B cell (primary cell): Measurements from ENCODE around the gene UBA1. TPM values are rescaled to one million over a fixed set of nuclear protein-coding genes. Genes with fewer than 3 reads are reported as not detected.

Experiments used
- ATAC-seq: fragments of 200-7000 bp; cut with Tn5 transposase; one replicate; pipeline ENCODE4 v1.10.0; 2021; ENCODE audit warnings: low read depth, mild to moderate bottlenecking, moderate number of reproducible peaks, moderate library complexity
- CTCF ChIA-PET: fragments of 350-600 bp; sonication (Branson Sonifier 250); formaldehyde crosslinking; loops from one replicate; lab custom pipeline; 2021; ENCODE audit warnings: antibody characterized with exemption, inconsistent platforms; lab: Charles Lee
- POLR2A ChIA-PET: fragments of 350-600 bp; sonication (Branson Sonifier 250); formaldehyde crosslinking; loops from one replicate; lab custom pipeline; 2021; ENCODE audit warnings: antibody characterized with exemption; lab: Charles Lee
- DNase-seq: peaks from one replicate; pipeline ENCODE4 v3.0.0; 2013
- H2AFZ ChIP-seq: 2 replicates; pipeline ENCODE4 v1.6.1; 2012; ENCODE audit warnings: mild to moderate bottlenecking, low read depth, low read length; ENCODE audit not compliant: insufficient read depth, poor library complexity, severe bottlenecking
- H3K27ac ChIP-seq, 2 donors: 1 replicate in 1 of 2; 2 replicates in 1 of 2; pipeline ENCODE4 v1.5.1; 2012 to 2013; ENCODE audit warnings: low read length in 2 of 2, mild to moderate bottlenecking in 2 of 2, moderate library complexity in 1 of 2
- H3K27me3 ChIP-seq, 4 experiments: fragments of 200-600 bp in 1 of 4; sonication (generic) in 1 of 4; replicated peaks in 1 of 4; 1 replicate in 2 of 4; 2 replicates in 2 of 4; pipeline versions ENCODE4 v1.6.1 to v1.7.0; 2013 to 2016; ENCODE audit warnings: low read length in 3 of 4, mild to moderate bottlenecking in 2 of 4, mixed read lengths in 1 of 4, moderate library complexity in 1 of 4; ENCODE audit not compliant: insufficient read depth in 4 of 4, control insufficient read depth in 3 of 4; ENCODE audit errors: control extremely low read depth in 1 of 4
- H3K36me3 ChIP-seq, 2 experiments: replicated peaks in 1 of 2; 1 replicate in 1 of 2; 2 replicates in 1 of 2; pipeline versions ENCODE4 v1.6.1 to v1.7.1; 2013; ENCODE audit warnings: low read length in 1 of 2; ENCODE audit not compliant: insufficient read depth in 2 of 2, control insufficient read depth in 1 of 2; ENCODE audit errors: control extremely low read depth in 1 of 2, extremely low read depth in 1 of 2
- H3K4me1 ChIP-seq, 2 donors: fragments of 200-600 bp in 1 of 2; sonication (generic) in 1 of 2; 1 replicate in 1 of 2; 2 replicates in 1 of 2; pipeline versions ENCODE4 v1.5.1 to v1.6.1; 2013 to 2017; ENCODE audit warnings: low read length in 2 of 2; ENCODE audit not compliant: control insufficient read depth in 2 of 2, insufficient read depth in 2 of 2
- H3K4me2 ChIP-seq: replicated peaks from 2 replicates; pipeline ENCODE3; 2012; ENCODE audit warnings: mild to moderate bottlenecking, low read depth, low read length; ENCODE audit not compliant: poor library complexity, severe bottlenecking
- H3K4me3 ChIP-seq, 5 experiments: fragments of 200-600 bp in 1 of 5; sonication (generic) in 1 of 5; 1 replicate in 3 of 5; 2 replicates in 2 of 5; pipeline versions ENCODE4 v1.5.1 to v1.7.0; 2011 to 2016; ENCODE audit warnings: low read length in 4 of 5, mild to moderate bottlenecking in 4 of 5, low read depth in 2 of 5, control low read depth in 1 of 5, moderate library complexity in 1 of 5; ENCODE audit not compliant: insufficient read depth in 1 of 5; ENCODE audit errors: control extremely low read depth in 1 of 5, extremely low read depth in 1 of 5
- H3K79me2 ChIP-seq: fragments of 200-600 bp; sonication (generic); one replicate; pipeline ENCODE4 v1.6.0; 2016; ENCODE audit warnings: low read length; ENCODE audit not compliant: control insufficient read depth, insufficient read depth
- H3K9ac ChIP-seq: fragments of 200-600 bp; sonication (generic); 2 replicates; pipeline ENCODE4 v1.6.1; 2017; ENCODE audit warnings: mild to moderate bottlenecking, low read length, moderate library complexity
- H3K9me3 ChIP-seq, 3 donors: one replicate each; pipeline versions ENCODE4 v1.6.1 to v1.7.1; 2013; ENCODE audit warnings: low read length in 2 of 3; ENCODE audit not compliant: control insufficient read depth in 2 of 3, insufficient read depth in 1 of 3; ENCODE audit errors: control extremely low read depth in 1 of 3
- H4K20me1 ChIP-seq: 2 replicates; pipeline ENCODE4 v1.6.0; 2012; ENCODE audit warnings: mild to moderate bottlenecking, low read length; ENCODE audit not compliant: insufficient read depth, control insufficient read depth, poor library complexity, severe bottlenecking
- H3K27ac Mint-ChIP-seq: one replicate; pipeline ENCODE4 v1.8.0; 2021; ENCODE audit warnings: mixed read lengths
- H3K27me3 Mint-ChIP-seq: one replicate; pipeline ENCODE4 v1.8.0; 2021; ENCODE audit warnings: mixed read lengths
- H3K4me1 Mint-ChIP-seq: one replicate; pipeline ENCODE4 v1.8.0; 2021; ENCODE audit warnings: mixed read lengths
- H3K4me3 Mint-ChIP-seq: one replicate; pipeline ENCODE4 v1.8.0; 2021; ENCODE audit warnings: mixed read lengths
- H3K9me3 Mint-ChIP-seq: one replicate; pipeline ENCODE4 v1.8.0; 2022; ENCODE audit warnings: mixed read lengths; ENCODE audit not compliant: insufficient read depth
- EZH2 ChIP-seq: IDR thresholded peaks from 2 replicates; pipeline ENCODE4 v1.6.1; 2012; ENCODE audit warnings: borderline replicate concordance, low read depth, mild to moderate bottlenecking, moderate library complexity, low read length; ENCODE audit not compliant: insufficient read depth, poor library complexity, severe bottlenecking
- WGBS: methylation state at CpG from one replicate; pipeline ENCODE4 v1.1.5; 2013; ENCODE audit warnings: missing lambda C conversion rate; ENCODE audit not compliant: insufficient coverage; 5-methylcytosine and 5-hydroxymethylcytosine counted together
- intact Hi-C: fragments of 100-400 bp; cut with micrococcal nuclease; formaldehyde crosslinking; loops from one replicate; pipeline ENCODE4 v1.10.0; 2022
- polyA plus RNA-seq: library from polyadenylated mRNA; depleted of rRNA; stranded (reverse); fragments of >200 nt; gene quantifications from 2 replicates; pipeline ENCODE4 v1.2.3, GENCODE V29; 2012
- total RNA-seq, 2 donors: library from RNA; stranded (reverse); fragments of 120-200 nt in 1 of 2; gene quantifications; 1 replicate in 1 of 2; 2 replicates in 1 of 2; pipeline versions ENCODE4 v1.2.3 to v1.2.4, GENCODE V29; 2013 to 2022
- TF ChIP-seq, protein P1 (sequence below): fragments of 200-600 bp; IDR thresholded peaks from one replicate; pipeline ENCODE4 v1.8.0; 2022; ENCODE audit warnings: antibody characterized with exemption, mild to moderate bottlenecking

Gene UBA1
- total and polyA plus RNA-seq, 2 donors (not counting 1 experiment from before 2014, with no cell fraction given) = 166 to 211 TPM

DNA sequence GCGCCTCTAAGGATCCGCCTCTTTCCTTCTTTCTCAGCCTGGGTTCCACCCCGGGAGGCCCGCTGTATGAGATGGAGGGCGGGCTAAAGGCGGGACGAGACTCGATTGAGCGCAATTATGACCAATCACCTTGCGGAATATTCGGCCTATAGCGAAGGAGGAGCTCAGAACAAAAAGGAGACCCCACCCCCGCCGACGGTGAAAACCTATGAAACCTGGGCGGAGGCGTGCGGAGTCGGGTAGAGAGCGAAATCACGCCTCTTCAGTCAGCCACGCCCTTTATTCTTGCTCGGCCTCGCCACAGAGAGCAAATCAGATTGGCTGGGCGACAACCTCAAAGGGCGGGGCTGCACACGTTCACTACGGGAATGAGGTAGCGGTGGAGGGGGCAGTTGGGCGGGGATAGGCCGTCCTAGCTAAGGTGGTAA, 24.2 kb downstream of the UBA1 start:
- no peaks in the 10 kb centered on the region for H3K27me3 ChIP-seq
- peak overlapping the region; percentile 71 for H3K9ac ChIP-seq
- no peaks in the 10 kb centered on the region for H3K9me3 ChIP-seq
- H3K4me1 Mint-ChIP-seq = peaks cover 39% of the 10 kb centered on the region
- ATAC-seq (peak; percentile 80), DNase-seq (peak; percentile 96)
- TF ChIP-seq, protein P1, sequence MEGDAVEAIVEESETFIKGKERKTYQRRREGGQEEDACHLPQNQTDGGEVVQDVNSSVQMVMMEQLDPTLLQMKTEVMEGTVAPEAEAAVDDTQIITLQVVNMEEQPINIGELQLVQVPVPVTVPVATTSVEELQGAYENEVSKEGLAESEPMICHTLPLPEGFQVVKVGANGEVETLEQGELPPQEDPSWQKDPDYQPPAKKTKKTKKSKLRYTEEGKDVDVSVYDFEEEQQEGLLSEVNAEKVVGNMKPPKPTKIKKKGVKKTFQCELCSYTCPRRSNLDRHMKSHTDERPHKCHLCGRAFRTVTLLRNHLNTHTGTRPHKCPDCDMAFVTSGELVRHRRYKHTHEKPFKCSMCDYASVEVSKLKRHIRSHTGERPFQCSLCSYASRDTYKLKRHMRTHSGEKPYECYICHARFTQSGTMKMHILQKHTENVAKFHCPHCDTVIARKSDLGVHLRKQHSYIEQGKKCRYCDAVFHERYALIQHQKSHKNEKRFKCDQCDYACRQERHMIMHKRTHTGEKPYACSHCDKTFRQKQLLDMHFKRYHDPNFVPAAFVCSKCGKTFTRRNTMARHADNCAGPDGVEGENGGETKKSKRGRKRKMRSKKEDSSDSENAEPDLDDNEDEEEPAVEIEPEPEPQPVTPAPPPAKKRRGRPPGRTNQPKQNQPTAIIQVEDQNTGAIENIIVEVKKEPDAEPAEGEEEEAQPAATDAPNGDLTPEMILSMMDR = no peak
- no peak for TF ChIP-seq EZH2
- H3K4me2 ChIP-seq = peak overlapping the region; percentile 96
- H3K4me3 Mint-ChIP-seq = peak overlapping the region; percentile 96
- peak overlapping the region; percentile 59 for H2AFZ ChIP-seq
- H3K27me3 Mint-ChIP-seq = no peaks in the 10 kb centered on the region
- WGBS = under 1% methylated on average over 22 of the region's 31 CpGs
- H3K79me2 ChIP-seq = peaks cover 29% of the 10 kb centered on the region
- H3K4me3 ChIP-seq = peak overlapping the region; percentile 69 to 83 (median 80)
- peaks cover 24% of the 10 kb centered on the region for H4K20me1 ChIP-seq
- ChIA-PET POLR2A (interaction anchor here (0.8 to 1.3 kb wide), 7 partner anchors 12 to 338 kb away, joined by 3 to 16 read pairs (median 3); partner anchors contain the start of genes NDUFB11, RBM10 and USP11), CTCF (interaction anchor here (0.7 to 1.4 kb wide), 2 partner anchors 22 to 167 kb away, joined by 3 to 6 read pairs; no protein-coding TSS in a partner anchor)
- peaks cover 0 to 26% of the 10 kb centered on the region in 2 experiments for H3K36me3 ChIP-seq
- no peaks in the 10 kb centered on the region for H3K9me3 Mint-ChIP-seq
- peaks cover 26 to 27% of the 10 kb centered on the region in 2 donors for H3K4me1 ChIP-seq
- peak overlapping the region; percentile 100 for H3K27ac Mint-ChIP-seq
- peak overlapping the region; percentile 94 to 99 for H3K27ac ChIP-seq
- intact Hi-C loops = loop anchor here (1.0 to 10.0 kb wide), 7 partner anchors 15 to 1697 kb away; partner anchors contain the start of genes PIM2, SLC35A2, SLC9A7 and UBA1
